ACC112 (cell line): Measurements from ENCODE around the gene SLC45A1.

Experiments
- H2AFZ ChIP-seq: fragments of 200-600 bp; sonication (generic); one replicate; pipeline ENCODE4 v1.6.0; 2017; ENCODE audit warnings: antibody characterized with exemption, low read length; ENCODE audit not compliant: unreplicated experiment
- H3K27ac ChIP-seq: fragments of 200-600 bp; sonication (generic); 2 replicates; pipeline ENCODE4 v1.5.1; 2014; ENCODE audit warnings: low read depth, mild to moderate bottlenecking, antibody characterized with exemption, low read length, moderate library complexity
- H3K27me3 ChIP-seq: fragments of 200-600 bp; sonication (generic); 2 replicates; pipeline ENCODE4 v1.6.1; 2014; ENCODE audit warnings: mild to moderate bottlenecking, antibody characterized with exemption, low read length, moderate library complexity, mixed read lengths; ENCODE audit not compliant: insufficient read depth
- H3K36me3 ChIP-seq: fragments of 200-600 bp; sonication (generic); 2 replicates; pipeline ENCODE4 v1.6.1; 2016; ENCODE audit warnings: mild to moderate bottlenecking, antibody characterized with exemption, low read length, moderate library complexity, mixed read lengths; ENCODE audit not compliant: insufficient read depth
- H3K4me1 ChIP-seq: fragments of 200-600 bp; sonication (generic); one replicate; pipeline ENCODE4 v1.6.1; 2016; ENCODE audit warnings: low read length, mixed read lengths; ENCODE audit not compliant: insufficient read depth, unreplicated experiment, control insufficient read depth
- H3K4me3 ChIP-seq: fragments of 200-600 bp; sonication (generic); 2 replicates; pipeline ENCODE4 v1.5.1; 2014; ENCODE audit warnings: mild to moderate bottlenecking, low read depth, low read length
- H3K79me2 ChIP-seq: fragments of 200-600 bp; sonication (generic); one replicate; pipeline ENCODE4 v1.6.0; 2016; ENCODE audit warnings: low read length; ENCODE audit not compliant: control insufficient read depth, unreplicated experiment, insufficient read depth

SLC45A1 gene

GRCh38 chr1:8371372-8371991, 53.6 kb downstream of the SLC45A1 start:
- Histone ChIP-seq H3K36me3 (no peaks in the 10 kb centered on the region), H3K4me1 (peaks cover 28% of the 10 kb centered on the region), H3K4me3 (no peak overlapping the region), H3K27ac (no peak overlapping the region), H2AFZ (no peak overlapping the region), H3K27me3 (no peaks in the 10 kb centered on the region), H3K79me2 (peaks cover 60% of the 10 kb centered on the region)

DNA sequence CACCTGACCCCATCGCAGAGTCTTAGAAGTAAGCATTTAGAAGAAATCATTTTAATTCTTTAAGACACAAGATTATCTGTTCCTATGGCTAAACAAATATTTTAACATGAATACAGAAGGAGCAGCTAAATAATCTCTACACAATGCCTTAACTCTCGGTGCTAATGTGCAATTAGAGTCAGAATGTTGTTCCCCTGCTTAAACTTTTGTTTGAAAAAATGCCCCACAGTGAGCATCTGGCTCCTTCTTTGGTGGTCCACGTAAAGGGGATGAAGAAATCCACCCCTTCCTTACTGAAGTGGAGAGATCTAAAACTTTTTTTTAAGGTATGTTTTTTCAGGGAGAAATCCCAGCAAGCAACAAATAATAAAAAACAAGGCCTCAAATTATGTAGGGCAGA, 55.2 kb downstream of the SLC45A1 start:
- no peak overlapping the region for H2AFZ ChIP-seq
- peak overlapping the region; percentile 91 for H3K27ac ChIP-seq
- peaks cover 62% of the 10 kb centered on the region for H3K79me2 ChIP-seq
- H3K4me3 ChIP-seq: peak overlapping the region; percentile 61; the same call in 1 of the 2 replicates
- no peaks in the 10 kb centered on the region for H3K27me3 ChIP-seq
- peaks cover 28% of the 10 kb centered on the region for H3K4me1 ChIP-seq
- no peaks in the 10 kb centered on the region for H3K36me3 ChIP-seq

DNA sequence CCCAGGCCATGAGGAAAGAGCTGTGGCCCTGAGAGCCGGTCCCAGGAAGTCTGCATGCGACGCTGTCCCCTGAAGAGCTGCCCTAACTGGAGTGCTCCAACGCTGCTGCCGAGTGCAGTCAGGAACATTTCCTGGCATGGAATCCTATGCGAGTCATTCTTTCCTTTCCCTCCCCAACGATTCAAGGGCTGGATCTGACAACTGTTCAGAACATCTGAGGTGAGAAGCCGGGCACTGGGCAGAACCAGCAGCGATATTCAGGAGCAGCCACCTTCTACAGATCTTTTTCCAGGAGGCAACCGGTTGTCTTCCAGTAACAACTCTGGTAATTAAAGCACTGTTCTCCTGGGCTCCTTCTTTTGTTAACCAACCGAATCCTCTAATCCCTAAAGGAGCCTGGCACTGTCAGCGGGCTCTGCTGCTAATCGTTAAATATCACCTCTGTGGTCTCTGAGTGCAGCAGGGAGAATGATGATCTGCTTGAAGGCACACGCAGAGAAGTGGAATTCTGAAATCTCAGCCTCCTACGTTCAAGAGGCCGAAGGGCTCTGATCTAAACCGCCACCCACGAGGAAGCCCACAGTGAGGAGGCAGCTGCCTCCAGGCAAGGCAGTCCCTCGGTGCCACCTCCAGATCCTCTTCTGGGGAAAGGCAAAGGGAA, 55.8 kb downstream of the SLC45A1 start:
- no peaks in the 10 kb centered on the region for H3K36me3 ChIP-seq
- H3K27me3 ChIP-seq: no peaks in the 10 kb centered on the region
- peaks cover 28% of the 10 kb centered on the region for H3K4me1 ChIP-seq
- peak overlapping the region; percentile 91 for H3K27ac ChIP-seq
- no peak overlapping the region for H2AFZ ChIP-seq
- peak overlapping the region; percentile 61 for H3K4me3 ChIP-seq
- H3K79me2 ChIP-seq: peaks cover 68% of the 10 kb centered on the region

DNA sequence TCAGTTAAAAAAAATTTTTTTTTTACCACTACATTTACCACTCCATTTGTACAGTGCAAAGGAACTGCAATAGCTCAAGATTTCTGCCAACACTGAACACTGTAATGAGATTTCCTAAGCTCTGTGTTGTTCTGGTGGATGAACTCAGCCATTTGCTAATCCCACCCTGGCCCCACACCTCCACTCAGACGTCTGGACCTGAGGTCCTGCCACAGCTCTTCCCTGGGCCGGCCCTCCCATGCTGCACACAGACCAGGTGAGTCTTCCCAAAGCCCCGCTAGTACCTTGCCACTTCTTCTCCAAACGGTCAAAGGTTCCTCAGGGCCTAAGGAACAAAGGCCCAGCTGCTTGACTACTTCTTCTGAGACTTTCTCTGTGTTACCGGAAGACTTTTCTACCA, 56.4 kb downstream of the SLC45A1 start:
- H3K4me3 ChIP-seq: no peak overlapping the region

GRCh38 chr1:8374812-8375211, 56.9 kb downstream of the SLC45A1 start:
- no peaks in the 10 kb centered on the region for H3K27me3 ChIP-seq
- no peak overlapping the region for H2AFZ ChIP-seq
- no peaks in the 10 kb centered on the region for H3K36me3 ChIP-seq
- H3K27ac ChIP-seq: peak overlapping the region; percentile 91
- H3K79me2 ChIP-seq: peaks cover 79% of the 10 kb centered on the region
- peaks cover 28% of the 10 kb centered on the region for H3K4me1 ChIP-seq
- no peak overlapping the region for H3K4me3 ChIP-seq

More for the DNA sequence above, 56.4 kb downstream of the SLC45A1 start:
- Histone ChIP-seq H3K27ac (peak overlapping the region; percentile 91), H3K79me2 (peaks cover 74% of the 10 kb centered on the region), H3K36me3 (no peaks in the 10 kb centered on the region), H3K4me1 (peaks cover 28% of the 10 kb centered on the region), H3K27me3 (no peaks in the 10 kb centered on the region), H2AFZ (no peak overlapping the region)

GRCh38 chr1:8376358-8376840, 58.5 kb downstream of the SLC45A1 start:
- Histone ChIP-seq H3K79me2 (peaks cover 81% of the 10 kb centered on the region), H3K27me3 (no peaks in the 10 kb centered on the region), H3K36me3 (peaks cover 4% of the 10 kb centered on the region; the same call in 1 of the 2 replicates), H3K27ac (peak overlapping the region; percentile 40; the same call in 1 of the 2 replicates), H2AFZ (no peak overlapping the region), H3K4me3 (no peak overlapping the region), H3K4me1 (peaks cover 25% of the 10 kb centered on the region)

GRCh38 chr1:8377271-8377981, 59.5 kb downstream of the SLC45A1 start:
- peaks cover 25% of the 10 kb centered on the region for H3K4me1 ChIP-seq
- no peak overlapping the region for H3K4me3 ChIP-seq
- no peaks in the 10 kb centered on the region for H3K27me3 ChIP-seq
- H3K36me3 ChIP-seq: peaks cover 8% of the 10 kb centered on the region; the same call in 1 of the 2 replicates
- H3K27ac ChIP-seq: no peak overlapping the region
- peaks cover 80% of the 10 kb centered on the region for H3K79me2 ChIP-seq
- no peak overlapping the region for H2AFZ ChIP-seq

DNA sequence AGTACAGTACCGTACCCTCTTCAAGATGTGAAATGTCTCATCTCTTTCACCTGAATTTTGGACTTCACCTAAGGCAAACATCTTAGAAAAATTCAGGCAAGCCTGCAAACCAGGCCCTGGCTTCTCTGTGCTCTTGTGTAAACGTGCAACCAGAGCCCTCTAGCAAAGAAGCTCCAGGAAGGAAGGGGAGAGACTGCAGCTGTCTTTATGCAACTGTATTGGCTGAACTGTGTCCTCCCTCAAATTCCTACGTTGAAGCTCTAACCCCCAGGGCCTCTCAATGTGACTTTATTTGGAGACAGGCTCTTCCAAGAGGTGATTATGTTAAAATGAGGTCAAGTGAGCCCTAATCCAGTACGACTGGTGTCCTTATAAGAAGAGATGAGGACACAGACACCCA, 60.3 kb downstream of the SLC45A1 start:
- peaks cover 19% of the 10 kb centered on the region for H3K4me1 ChIP-seq
- H3K36me3 ChIP-seq: peaks cover 11% of the 10 kb centered on the region
- H3K79me2 ChIP-seq: peaks cover 80% of the 10 kb centered on the region
- no peak overlapping the region for H3K4me3 ChIP-seq
- H2AFZ ChIP-seq: no peak overlapping the region
- peak overlapping the region; percentile 19; the same call in 1 of the 2 replicates for H3K27ac ChIP-seq
- H3K27me3 ChIP-seq: no peaks in the 10 kb centered on the region

GRCh38 chr1:8378981-8379470, 61.1 kb downstream of the SLC45A1 start:
- peaks cover 14% of the 10 kb centered on the region for H3K36me3 ChIP-seq
- H3K27me3 ChIP-seq: no peaks in the 10 kb centered on the region
- peaks cover 81% of the 10 kb centered on the region for H3K79me2 ChIP-seq
- H3K4me1 ChIP-seq: peaks cover 12% of the 10 kb centered on the region
- H3K4me3 ChIP-seq: no peak overlapping the region
- H3K27ac ChIP-seq: peak overlapping the region; percentile 19; the same call in 1 of the 2 replicates
- no peak overlapping the region for H2AFZ ChIP-seq

- no peak overlapping the region for H3K4me3 ChIP-seq
- peaks cover 14% of the 10 kb centered on the region for H3K36me3 ChIP-seq
- H3K4me1 ChIP-seq: peaks cover 12% of the 10 kb centered on the region
- H3K79me2 ChIP-seq: peaks cover 83% of the 10 kb centered on the region
- H2AFZ ChIP-seq: no peak overlapping the region
- no peak overlapping the region for H3K27ac ChIP-seq
- no peaks in the 10 kb centered on the region for H3K27me3 ChIP-seq
Measured at GRCh38 chr1:8379513-8380186, 61.7 kb downstream of the SLC45A1 start.
